RWPE2 (cell line): ENCODE measurements around the gene THRA.

Source experiments
- ATAC-seq: fragments of 200-7000 bp; cut with Tn5 transposase; 3 replicates; pipeline ENCODE4 v1.9.1; 2021; ENCODE audit warnings: low read depth
- DNase-seq: peaks from one replicate; pipeline ENCODE4 v3.0.0-alpha.2; 2020; ENCODE audit warnings: low spot score
- H3K27ac ChIP-seq: fragments of 450-650 bp; 2 replicates; pipeline ENCODE4 v1.5.1; 2017; ENCODE audit warnings: mild to moderate bottlenecking; ENCODE audit not compliant: poor library complexity, severe bottlenecking
- H3K27me3 ChIP-seq: fragments of 250-450 bp; sonication (Bioruptor Pico); 2 replicates; pipeline ENCODE4 v1.5.1; 2021; ENCODE audit warnings: mild to moderate bottlenecking, moderate library complexity; ENCODE audit not compliant: insufficient read depth, poor library complexity, severe bottlenecking
- H3K36me3 ChIP-seq: fragments of 250-450 bp; sonication (Bioruptor Pico); 2 replicates; pipeline ENCODE4 v1.5.1; 2020; ENCODE audit warnings: low read depth, mild to moderate bottlenecking, moderate library complexity
- H3K4me1 ChIP-seq: fragments of 250-450 bp; sonication (Bioruptor Pico); 2 replicates; pipeline ENCODE4 v1.5.1; 2021; ENCODE audit warnings: mild to moderate bottlenecking, moderate library complexity; ENCODE audit not compliant: insufficient read depth, poor library complexity, severe bottlenecking
- H3K4me3 ChIP-seq: fragments of 250-450 bp; sonication (Bioruptor Pico); 2 replicates; pipeline ENCODE4 v1.5.1; 2021; ENCODE audit warnings: mild to moderate bottlenecking, moderate library complexity; ENCODE audit not compliant: severe bottlenecking
- H3K9me3 ChIP-seq: fragments of 250-450 bp; sonication (Bioruptor Pico); 2 replicates; pipeline ENCODE4 v1.5.1; 2021; ENCODE audit warnings: mild to moderate bottlenecking, moderate library complexity; ENCODE audit not compliant: severe bottlenecking
- CTCF ChIP-seq: fragments of 450-650 bp; IDR thresholded peaks from one replicate; pipeline ENCODE4 v1.5.1; 2017; ENCODE audit warnings: mild to moderate bottlenecking, moderate library complexity; ENCODE audit not compliant: poor library complexity, severe bottlenecking

The THRA gene

GRCh38 chr17:40101367-40102210 lies 38.8 kb downstream of the THRA start:
- peaks cover 34% of the 10 kb centered on the region for H3K4me1 ChIP-seq
- TF ChIP-seq CTCF, result no peak
- peak overlapping the region; percentile 89 for H3K27ac ChIP-seq
- H3K36me3 ChIP-seq, result peaks cover 22% of the 10 kb centered on the region
- DNase-seq (no peak), ATAC-seq (no peak)
- H3K4me3 ChIP-seq, result no peak overlapping the region
- no peaks in the 10 kb centered on the region for H3K9me3 ChIP-seq
- no peaks in the 10 kb centered on the region for H3K27me3 ChIP-seq

- H3K9me3 ChIP-seq, result no peaks in the 10 kb centered on the region
- H3K4me3 ChIP-seq, result no peak overlapping the region
- DNase-seq (no peak), ATAC-seq (no peak)
- H3K4me1 ChIP-seq, result peaks cover 33% of the 10 kb centered on the region
- no peaks in the 10 kb centered on the region for H3K27me3 ChIP-seq
- no peak for TF ChIP-seq CTCF
- no peak overlapping the region for H3K27ac ChIP-seq
- peaks cover 6% of the 10 kb centered on the region for H3K36me3 ChIP-seq
Observed at GRCh38 chr17:40103071-40103661, 40.4 kb downstream of the THRA start.

- no peaks in the 10 kb centered on the region for H3K27me3 ChIP-seq
- no peak overlapping the region for H3K27ac ChIP-seq
- no peak overlapping the region for H3K4me3 ChIP-seq
- peaks cover under 1% of the 10 kb centered on the region for H3K36me3 ChIP-seq
- TF ChIP-seq CTCF, result no peak
- DNase-seq, result no peak
- ATAC-seq, result no peak
- H3K9me3 ChIP-seq, result no peaks in the 10 kb centered on the region
- peaks cover 33% of the 10 kb centered on the region for H3K4me1 ChIP-seq
Observed at GRCh38 chr17:40103688-40104087, 40.9 kb downstream of the THRA start.

GRCh38 chr17:40104594-40105486 lies 42.1 kb downstream of the THRA start:
- no peak for DNase-seq
- H3K27ac ChIP-seq, result no peak overlapping the region
- H3K9me3 ChIP-seq, result no peaks in the 10 kb centered on the region
- no peaks in the 10 kb centered on the region for H3K36me3 ChIP-seq
- no peak for TF ChIP-seq CTCF
- no peak for ATAC-seq
- peaks cover 36% of the 10 kb centered on the region for H3K4me1 ChIP-seq
- H3K4me3 ChIP-seq, result no peak overlapping the region
- H3K27me3 ChIP-seq, result no peaks in the 10 kb centered on the region
